ENCODE results near the gene LMBRD2. TPM values are rescaled to one million over a fixed set of nuclear protein-coding genes. Genes with fewer than 3 reads are reported as not detected.

LMBRD2 gene
- total and polyA plus RNA-seq, 2 experiments from 2014 or later = 4.4 to 6.2 TPM

DNA sequence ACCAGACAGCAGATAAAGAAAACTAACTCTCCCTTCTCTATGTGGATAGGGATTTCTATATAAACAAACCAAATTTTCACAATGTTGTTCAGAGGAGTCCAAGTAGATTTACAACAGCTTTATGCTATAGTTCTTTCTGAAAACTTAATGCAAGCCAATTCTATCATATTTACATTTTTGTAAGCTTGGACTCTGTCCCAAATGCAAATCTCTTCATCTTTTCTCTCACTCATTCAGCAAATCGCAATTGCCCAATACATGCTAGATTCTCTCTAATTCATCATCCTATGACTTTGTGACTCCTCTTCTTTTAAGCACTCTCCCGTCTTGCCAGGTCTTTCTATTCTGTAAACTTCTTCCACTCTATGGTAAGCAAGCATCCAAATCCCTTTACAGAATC is 45.9 kb downstream of the LMBRD2 start (continued):
- TF ChIP-seq, protein P1, sequence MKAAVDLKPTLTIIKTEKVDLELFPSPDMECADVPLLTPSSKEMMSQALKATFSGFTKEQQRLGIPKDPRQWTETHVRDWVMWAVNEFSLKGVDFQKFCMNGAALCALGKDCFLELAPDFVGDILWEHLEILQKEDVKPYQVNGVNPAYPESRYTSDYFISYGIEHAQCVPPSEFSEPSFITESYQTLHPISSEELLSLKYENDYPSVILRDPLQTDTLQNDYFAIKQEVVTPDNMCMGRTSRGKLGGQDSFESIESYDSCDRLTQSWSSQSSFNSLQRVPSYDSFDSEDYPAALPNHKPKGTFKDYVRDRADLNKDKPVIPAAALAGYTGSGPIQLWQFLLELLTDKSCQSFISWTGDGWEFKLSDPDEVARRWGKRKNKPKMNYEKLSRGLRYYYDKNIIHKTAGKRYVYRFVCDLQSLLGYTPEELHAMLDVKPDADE (IDR thresholded peaks at IDR 0.05) = no peak
- TF ChIP-seq, protein P2, sequence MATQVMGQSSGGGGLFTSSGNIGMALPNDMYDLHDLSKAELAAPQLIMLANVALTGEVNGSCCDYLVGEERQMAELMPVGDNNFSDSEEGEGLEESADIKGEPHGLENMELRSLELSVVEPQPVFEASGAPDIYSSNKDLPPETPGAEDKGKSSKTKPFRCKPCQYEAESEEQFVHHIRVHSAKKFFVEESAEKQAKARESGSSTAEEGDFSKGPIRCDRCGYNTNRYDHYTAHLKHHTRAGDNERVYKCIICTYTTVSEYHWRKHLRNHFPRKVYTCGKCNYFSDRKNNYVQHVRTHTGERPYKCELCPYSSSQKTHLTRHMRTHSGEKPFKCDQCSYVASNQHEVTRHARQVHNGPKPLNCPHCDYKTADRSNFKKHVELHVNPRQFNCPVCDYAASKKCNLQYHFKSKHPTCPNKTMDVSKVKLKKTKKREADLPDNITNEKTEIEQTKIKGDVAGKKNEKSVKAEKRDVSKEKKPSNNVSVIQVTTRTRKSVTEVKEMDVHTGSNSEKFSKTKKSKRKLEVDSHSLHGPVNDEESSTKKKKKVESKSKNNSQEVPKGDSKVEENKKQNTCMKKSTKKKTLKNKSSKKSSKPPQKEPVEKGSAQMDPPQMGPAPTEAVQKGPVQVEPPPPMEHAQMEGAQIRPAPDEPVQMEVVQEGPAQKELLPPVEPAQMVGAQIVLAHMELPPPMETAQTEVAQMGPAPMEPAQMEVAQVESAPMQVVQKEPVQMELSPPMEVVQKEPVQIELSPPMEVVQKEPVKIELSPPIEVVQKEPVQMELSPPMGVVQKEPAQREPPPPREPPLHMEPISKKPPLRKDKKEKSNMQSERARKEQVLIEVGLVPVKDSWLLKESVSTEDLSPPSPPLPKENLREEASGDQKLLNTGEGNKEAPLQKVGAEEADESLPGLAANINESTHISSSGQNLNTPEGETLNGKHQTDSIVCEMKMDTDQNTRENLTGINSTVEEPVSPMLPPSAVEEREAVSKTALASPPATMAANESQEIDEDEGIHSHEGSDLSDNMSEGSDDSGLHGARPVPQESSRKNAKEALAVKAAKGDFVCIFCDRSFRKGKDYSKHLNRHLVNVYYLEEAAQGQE (IDR thresholded peaks at IDR 0.05; ENCODE audit: unreplicated experiment) = no peak
- TF ChIP-seq EZH2phosphoT487 (IDR thresholded peaks at IDR 0.05; ENCODE audit: unreplicated experiment) = no peak

DNA sequence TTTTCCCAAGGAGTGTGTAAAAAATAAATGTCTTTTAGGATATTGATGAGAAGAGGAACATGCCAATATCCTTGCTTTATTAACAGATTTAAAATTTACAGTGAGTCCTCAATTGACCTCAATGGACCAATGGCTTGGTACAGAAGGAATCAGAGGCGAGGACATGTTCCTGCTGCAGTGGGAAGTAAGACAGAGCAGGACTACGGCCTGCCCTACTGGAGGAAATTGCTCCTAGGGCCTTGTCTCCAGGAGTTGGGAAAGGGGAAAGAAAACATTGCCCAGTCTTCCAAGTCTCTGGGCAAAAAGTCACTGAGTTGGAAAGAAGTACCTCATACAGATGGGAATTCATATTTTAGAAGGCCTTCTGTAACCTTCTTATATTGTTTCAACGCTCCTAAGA is 51.9 kb downstream of the LMBRD2 start:
- peaks cover 24% of the 10 kb centered on the region for H3K4me1 Mint-ChIP-seq
- Histone ChIP-seq H3K4me3 (no peak overlapping the region), H3K27ac (ENCODE audit: low read depth) (no peak overlapping the region), H2AFZ (no peak overlapping the region), H3K9me2 (ENCODE audit: insufficient read depth) (no peaks in the 10 kb centered on the region), H3K27me3 (ENCODE audit: insufficient read depth) (no peaks in the 10 kb centered on the region), H4K20me1 (replicated peaks; ENCODE audit: insufficient read depth) (no peaks in the 10 kb centered on the region), H3K4me2 (no peak overlapping the region), H3K36me3 (ENCODE audit: insufficient read depth) (no peaks in the 10 kb centered on the region), H3K4me1 (ENCODE audit: insufficient read depth) (peaks cover 33% of the 10 kb centered on the region), H3F3A (replicated peaks; ENCODE audit: low read depth) (no peaks in the 10 kb centered on the region), H3K79me2 (replicated peaks; ENCODE audit: insufficient read depth) (no peaks in the 10 kb centered on the region)
- DNase-seq (ENCODE audit: low spot score) (peak; percentile 38), ATAC-seq (peak; percentile 78)
- no peak overlapping the region for H3K4me3 Mint-ChIP-seq
- peak overlapping the region; percentile 52; the same call in 1 of the 2 replicates for H3K27ac Mint-ChIP-seq
- H3K36me3 Mint-ChIP-seq (ENCODE audit: low read depth) = no peaks in the 10 kb centered on the region
- H3K9me3 Mint-ChIP-seq = no peaks in the 10 kb centered on the region
- TF ChIP-seq ZNF331 (CRISPR knock-in tag; IDR thresholded peaks at IDR 0.05; ENCODE audit: low read depth) (no peak), JUNB (IDR thresholded peaks at IDR 0.05; ENCODE audit: unreplicated experiment) (no peak)
- no peaks in the 10 kb centered on the region for H3K27me3 Mint-ChIP-seq (ENCODE audit: insufficient read depth, low read depth, poor library complexity)

DNA sequence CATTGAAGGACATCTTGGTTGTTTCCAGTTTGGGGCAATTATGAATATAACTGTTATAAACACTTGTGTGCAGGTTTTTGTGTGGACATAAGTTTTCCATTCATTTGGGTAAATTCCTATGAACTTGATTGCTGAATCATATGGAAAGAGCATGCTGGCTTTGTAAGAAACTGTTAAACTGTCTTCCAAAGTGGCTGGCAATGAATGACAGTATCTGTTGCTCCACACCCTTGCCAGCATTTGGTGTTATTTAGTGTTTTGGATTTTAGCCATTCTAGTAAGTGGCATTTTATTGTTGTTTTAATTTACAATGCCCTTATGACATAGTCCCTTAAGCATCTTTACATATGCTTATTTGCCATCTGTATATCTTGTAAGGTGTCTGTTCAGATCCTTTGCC is 55.2 kb downstream of the LMBRD2 start:
- Histone ChIP-seq H4K20me1 (replicated peaks; ENCODE audit: insufficient read depth) (no peaks in the 10 kb centered on the region), H3K9me2 (ENCODE audit: insufficient read depth) (no peaks in the 10 kb centered on the region), H2AFZ (no peak overlapping the region), H3K27me3 (ENCODE audit: insufficient read depth) (no peaks in the 10 kb centered on the region), H3K79me2 (replicated peaks; ENCODE audit: insufficient read depth) (no peaks in the 10 kb centered on the region), H3K4me1 (ENCODE audit: insufficient read depth) (peaks cover 23% of the 10 kb centered on the region), H3K27ac (ENCODE audit: low read depth) (no peak overlapping the region), H3K36me3 (ENCODE audit: insufficient read depth) (no peaks in the 10 kb centered on the region), H3F3A (replicated peaks; ENCODE audit: low read depth) (no peaks in the 10 kb centered on the region), H3K4me2 (no peak overlapping the region), H3K4me3 (no peak overlapping the region)
- H3K27ac Mint-ChIP-seq = no peak overlapping the region
- peaks cover 15% of the 10 kb centered on the region for H3K4me1 Mint-ChIP-seq
- no peaks in the 10 kb centered on the region for H3K27me3 Mint-ChIP-seq (ENCODE audit: insufficient read depth, low read depth, poor library complexity)
- ATAC-seq (no peak), DNase-seq (ENCODE audit: low spot score) (no peak)
- H3K4me3 Mint-ChIP-seq = no peak overlapping the region
- peaks cover under 1% of the 10 kb centered on the region; the same call in 2 of the 3 replicates for H3K9me3 Mint-ChIP-seq
- no peaks in the 10 kb centered on the region for H3K36me3 Mint-ChIP-seq (ENCODE audit: low read depth)
- TF ChIP-seq, protein P1 (IDR thresholded peaks at IDR 0.05) = no peak
- no peak for TF ChIP-seq CREB1 (CRISPR knock-in tag; IDR thresholded peaks at IDR 0.05; ENCODE audit: low read depth)
- TF ChIP-seq POLR2AphosphoS5 (IDR thresholded peaks at IDR 0.05; ENCODE audit: low read depth) = no peak
- no peak for TF ChIP-seq ZNF114 (CRISPR knock-in tag; IDR thresholded peaks at IDR 0.05)
- TF ChIP-seq EZH2phosphoT487 (IDR thresholded peaks at IDR 0.05; ENCODE audit: unreplicated experiment) = no peak
- TF ChIP-seq, protein P2 (IDR thresholded peaks at IDR 0.05; ENCODE audit: unreplicated experiment) = no peak
- TF ChIP-seq, protein P3, sequence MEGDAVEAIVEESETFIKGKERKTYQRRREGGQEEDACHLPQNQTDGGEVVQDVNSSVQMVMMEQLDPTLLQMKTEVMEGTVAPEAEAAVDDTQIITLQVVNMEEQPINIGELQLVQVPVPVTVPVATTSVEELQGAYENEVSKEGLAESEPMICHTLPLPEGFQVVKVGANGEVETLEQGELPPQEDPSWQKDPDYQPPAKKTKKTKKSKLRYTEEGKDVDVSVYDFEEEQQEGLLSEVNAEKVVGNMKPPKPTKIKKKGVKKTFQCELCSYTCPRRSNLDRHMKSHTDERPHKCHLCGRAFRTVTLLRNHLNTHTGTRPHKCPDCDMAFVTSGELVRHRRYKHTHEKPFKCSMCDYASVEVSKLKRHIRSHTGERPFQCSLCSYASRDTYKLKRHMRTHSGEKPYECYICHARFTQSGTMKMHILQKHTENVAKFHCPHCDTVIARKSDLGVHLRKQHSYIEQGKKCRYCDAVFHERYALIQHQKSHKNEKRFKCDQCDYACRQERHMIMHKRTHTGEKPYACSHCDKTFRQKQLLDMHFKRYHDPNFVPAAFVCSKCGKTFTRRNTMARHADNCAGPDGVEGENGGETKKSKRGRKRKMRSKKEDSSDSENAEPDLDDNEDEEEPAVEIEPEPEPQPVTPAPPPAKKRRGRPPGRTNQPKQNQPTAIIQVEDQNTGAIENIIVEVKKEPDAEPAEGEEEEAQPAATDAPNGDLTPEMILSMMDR (conservative IDR thresholded peaks at IDR 0.05; ENCODE audit: low read depth in 2 of 2) = no peak
